GM21723 (cell line): ENCODE results near the gene DBF4B.
"Not testable (repeated sequence)": the region's sequence is repeated elsewhere in the genome, so short reads cannot be mapped to it uniquely, and the experiment has no call there.

Experiments used
- ATAC-seq: cut with Tn5 transposase; IDR thresholded peaks from one replicate; pipeline ENCODE4 v1.9.1; 2021; ENCODE audit warnings: mild to moderate bottlenecking, moderate library complexity; ENCODE audit not compliant: unreplicated experiment

The DBF4B gene

GRCh38 chr17:44733753-44734152 lies 25.3 kb downstream of the DBF4B start:
- no peak for ATAC-seq

GRCh38 chr17:44734272-44734671 lies 25.8 kb downstream of the DBF4B start:
- ATAC-seq, result no peak

DNA sequence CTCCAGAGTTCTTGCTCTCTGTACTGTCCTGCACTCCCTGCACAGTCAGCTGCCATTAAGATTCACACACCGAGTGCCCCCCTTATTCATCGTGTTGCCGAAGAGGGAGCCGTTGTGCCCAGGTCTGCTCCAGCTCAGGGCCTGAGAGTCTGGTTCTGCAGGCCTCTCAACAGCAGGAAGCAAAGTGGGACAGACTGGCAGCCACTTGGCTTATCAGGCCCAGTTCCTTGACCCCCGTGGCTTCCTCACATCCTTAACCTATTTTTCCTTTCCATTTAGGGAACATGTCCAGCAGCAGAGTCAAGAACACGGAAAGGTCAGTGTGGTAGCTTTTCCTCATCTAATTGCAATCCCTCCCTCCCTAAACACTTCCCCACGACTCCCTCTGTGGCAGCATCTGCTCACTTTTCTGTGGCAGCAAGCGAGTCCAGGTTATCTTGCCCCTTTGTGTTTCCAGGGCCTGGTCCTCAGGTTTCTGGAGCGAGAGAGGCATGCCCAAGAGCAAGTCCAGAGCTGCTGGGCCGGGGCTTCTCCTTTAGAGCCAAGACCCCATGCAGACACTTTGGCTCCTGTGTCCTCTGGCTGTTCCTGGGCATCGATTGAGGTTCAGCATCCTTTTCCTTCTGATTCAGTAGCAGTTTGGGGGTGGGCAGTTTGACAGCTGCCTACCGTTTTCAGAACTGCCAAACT lies 28.2 kb downstream of the DBF4B start:
- ATAC-seq, result no peak

DNA sequence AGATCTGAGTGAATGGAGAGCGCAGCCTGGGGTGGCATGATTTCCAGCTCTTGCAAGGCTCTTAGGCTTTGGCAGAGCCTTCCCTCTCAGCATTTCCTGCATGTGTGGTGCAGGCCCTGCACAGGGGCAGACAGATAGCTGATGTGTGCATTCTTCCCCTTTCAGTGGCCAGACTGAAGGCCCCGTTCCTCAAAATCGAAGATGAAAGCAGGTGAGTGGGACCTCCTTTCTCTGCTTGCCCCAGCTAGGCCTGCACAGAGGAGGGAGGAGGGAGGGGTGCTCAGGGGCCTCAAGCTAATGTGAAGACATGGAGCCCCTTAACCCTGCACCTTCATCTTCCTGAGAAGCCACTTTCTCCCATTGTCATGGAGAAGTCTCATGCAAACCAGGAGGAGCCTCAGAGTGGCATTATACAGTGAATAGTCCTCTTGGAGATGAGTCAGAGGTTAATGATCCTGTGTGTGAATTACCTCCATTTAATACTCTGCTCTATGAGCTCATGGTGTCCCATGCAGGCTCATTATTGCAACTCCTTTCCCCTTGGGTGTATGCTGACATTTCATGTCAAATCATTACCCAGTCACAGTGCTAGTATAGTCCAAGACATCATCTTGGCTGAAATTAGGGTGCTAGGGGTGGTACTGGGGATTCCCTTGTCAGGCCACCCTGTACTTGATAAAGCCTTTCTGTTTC lies 29.9 kb downstream of the DBF4B start:
- no peak for ATAC-seq

DNA sequence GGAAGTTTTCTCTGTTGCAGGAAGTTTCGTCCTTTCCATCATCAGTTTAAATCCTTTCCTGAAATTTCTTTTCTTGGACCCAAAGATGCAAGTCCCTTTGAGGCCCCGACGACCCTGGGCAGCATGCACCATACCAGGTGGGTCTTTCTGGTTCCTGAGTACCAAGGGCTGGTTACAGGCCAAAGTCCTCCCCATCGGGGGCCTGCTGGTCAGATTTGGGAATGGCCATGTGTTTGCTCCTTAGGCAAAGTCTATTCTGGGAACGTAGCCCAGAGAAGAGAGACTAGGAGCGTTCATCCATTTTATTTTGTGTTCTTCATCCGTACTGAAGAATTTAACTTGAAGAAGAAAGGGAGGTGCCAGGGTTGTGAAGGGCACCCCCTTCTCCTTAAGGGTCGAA lies 32.9 kb downstream of the DBF4B start:
- no peak for ATAC-seq

DNA sequence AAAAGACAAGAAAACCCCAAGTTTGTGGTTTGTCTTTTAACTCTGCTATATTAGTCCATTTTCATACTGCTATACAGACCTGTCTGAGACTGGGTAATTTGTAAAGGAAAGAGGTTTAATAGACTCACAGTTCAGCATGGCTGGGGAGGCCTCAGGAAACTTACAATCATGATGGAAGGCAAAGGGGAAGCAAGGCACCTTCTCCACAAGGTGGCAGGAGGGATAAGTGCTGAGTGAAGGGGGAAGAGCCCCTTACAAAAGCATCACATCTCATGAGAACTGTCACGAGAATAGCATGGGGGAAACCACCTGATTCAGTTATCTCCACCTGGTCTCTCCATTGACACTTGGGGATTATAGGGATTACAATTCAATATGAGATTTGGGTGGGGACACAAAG lies 36.8 kb downstream of the DBF4B start:
- no peak for ATAC-seq

- not testable (repeated sequence) for ATAC-seq
Measured at GRCh38 chr17:44745738-44746137, 37.3 kb downstream of the DBF4B start.

- ATAC-seq, result no peak
Measured at GRCh38 chr17:44747566-44747965, 39.1 kb downstream of the DBF4B start.

DNA sequence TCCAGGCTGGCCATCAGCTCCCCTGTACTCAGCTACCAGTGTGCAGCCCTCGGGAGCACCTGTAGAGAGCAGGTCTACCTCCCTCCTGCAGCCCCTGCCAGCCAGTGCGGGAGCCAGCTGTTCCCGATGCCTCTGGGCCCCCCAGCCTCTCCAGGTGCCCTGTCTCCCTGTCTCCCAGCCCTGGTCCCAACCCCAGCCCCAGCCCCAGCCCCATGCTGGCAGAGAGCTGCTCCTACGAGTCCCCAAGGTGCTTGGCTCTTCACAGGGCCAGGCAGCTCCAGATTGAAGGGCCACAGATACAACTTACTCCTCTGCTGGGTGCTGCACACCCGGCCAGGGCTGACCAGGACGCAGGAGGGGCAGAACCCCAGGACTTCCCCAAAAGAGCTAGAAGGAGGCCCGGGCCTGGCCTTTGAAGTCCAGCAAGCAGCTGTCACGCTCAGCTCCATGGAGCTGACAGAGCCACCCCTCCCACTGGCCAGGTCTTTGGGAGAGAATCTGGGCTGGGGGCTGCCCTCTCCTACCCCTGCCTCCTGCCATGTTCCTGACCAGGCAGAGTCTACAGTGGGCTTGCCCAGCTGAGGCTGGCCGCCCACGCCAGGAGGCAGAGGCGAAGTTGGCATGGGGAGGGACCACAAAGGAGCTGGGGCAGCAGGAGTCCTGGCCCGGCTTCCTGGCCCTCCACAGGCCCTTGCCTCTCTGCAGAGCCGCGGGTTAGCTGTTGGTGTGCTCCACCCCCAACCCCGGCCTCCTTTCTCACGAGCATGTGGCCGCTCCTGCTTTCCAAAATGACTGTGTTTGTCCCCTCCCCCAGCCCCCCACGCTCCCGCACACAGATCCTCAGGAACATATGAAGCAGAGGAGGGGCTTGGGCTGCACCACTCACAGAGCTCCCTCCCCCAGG lies 40.9 kb downstream of the DBF4B start:
- ATAC-seq, result no peak

GRCh38 chr17:44749980-44750318 lies 41.5 kb downstream of the DBF4B start:
- ATAC-seq, result no peak

GRCh38 chr17:44751331-44751730 lies 42.9 kb downstream of the DBF4B start:
- no peak for ATAC-seq

DNA sequence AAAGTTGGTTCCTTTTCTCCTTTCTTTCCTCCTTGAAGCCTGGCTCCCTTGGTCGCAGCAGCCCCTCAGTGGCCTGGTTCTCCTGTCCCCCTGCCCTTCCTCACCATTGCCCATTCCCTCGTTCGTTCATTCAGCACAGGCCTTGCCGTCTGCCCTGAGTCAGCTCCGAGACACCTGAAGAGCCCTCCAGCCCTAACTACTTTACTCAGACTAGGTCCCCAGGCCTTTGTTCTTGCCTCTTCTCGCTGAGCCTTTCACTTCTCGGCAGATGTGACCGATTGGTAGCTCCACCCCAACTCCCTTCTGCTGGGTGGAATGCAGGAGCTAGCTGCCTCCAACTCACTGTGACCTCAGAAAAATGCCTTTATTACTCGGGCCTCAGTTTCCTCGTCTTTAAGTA lies 43.3 kb downstream of the DBF4B start:
- ATAC-seq, result no peak

DNA sequence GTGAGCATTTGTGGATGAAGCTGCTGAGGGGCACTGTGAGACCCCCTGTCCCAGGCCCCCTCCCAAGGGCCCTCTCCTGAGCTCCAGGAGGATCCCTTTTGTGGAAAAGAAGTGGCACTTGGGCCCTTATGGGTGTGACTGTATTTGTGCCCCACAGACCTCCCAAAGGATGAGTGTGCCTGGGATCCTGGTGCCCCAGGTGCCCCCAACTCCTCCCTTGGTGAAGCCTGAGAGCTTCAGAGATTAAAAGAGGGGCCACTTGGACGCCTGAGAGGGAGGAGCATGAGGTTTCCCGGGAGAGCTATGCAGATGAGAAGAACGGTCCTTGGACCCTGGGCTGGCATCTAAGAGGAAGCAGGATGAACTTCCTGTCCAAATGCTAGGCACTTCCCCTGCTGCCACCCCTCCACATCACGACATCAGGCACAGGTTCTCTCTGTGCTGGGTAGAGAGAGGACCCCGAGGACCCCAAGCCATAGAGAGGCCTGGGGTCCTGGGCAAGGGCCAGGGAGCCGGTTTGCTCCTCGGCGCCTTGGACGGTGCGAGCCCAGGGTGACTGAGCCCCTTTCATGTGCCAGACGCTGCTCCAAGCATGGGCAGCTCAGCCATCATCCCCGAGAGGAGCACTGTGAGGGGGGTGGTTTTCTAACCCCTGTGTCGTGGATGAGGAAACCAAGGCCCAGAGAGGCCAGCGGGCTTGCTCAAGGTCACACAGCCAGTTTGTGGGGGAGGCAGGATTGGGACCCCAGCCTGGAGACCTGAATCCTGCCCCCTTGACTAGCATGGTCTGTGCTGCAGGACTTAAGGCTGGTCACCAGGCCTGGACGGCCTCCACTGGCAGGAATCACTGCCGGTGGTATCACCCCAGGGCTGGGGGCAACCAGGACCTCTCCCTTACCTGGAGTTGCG lies 44.7 kb downstream of the DBF4B start:
- ATAC-seq, result no peak

DNA sequence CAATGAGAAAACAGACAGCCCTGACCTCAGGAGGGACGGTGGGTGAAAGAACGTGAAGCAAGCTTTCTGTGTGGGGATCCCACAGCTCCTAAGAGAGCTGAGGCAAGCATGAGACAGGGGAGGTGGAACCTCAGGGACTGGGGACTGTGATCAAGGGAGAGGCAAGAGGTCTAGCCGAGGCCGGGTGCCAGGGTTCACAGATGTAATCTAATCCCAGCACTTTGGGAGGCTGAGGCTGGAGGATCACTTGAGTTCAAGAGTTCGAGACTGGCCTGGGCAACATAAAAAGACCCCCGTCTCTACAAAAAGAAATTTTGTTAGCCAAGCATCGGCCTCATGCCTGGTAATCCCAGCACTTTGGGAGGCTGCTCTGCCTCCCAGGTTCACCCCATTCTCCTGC lies 45.8 kb downstream of the DBF4B start:
- no peak for ATAC-seq

- ATAC-seq, result not testable (repeated sequence)
Measured at GRCh38 chr17:44755180-44755579, 46.7 kb downstream of the DBF4B start.

DNA sequence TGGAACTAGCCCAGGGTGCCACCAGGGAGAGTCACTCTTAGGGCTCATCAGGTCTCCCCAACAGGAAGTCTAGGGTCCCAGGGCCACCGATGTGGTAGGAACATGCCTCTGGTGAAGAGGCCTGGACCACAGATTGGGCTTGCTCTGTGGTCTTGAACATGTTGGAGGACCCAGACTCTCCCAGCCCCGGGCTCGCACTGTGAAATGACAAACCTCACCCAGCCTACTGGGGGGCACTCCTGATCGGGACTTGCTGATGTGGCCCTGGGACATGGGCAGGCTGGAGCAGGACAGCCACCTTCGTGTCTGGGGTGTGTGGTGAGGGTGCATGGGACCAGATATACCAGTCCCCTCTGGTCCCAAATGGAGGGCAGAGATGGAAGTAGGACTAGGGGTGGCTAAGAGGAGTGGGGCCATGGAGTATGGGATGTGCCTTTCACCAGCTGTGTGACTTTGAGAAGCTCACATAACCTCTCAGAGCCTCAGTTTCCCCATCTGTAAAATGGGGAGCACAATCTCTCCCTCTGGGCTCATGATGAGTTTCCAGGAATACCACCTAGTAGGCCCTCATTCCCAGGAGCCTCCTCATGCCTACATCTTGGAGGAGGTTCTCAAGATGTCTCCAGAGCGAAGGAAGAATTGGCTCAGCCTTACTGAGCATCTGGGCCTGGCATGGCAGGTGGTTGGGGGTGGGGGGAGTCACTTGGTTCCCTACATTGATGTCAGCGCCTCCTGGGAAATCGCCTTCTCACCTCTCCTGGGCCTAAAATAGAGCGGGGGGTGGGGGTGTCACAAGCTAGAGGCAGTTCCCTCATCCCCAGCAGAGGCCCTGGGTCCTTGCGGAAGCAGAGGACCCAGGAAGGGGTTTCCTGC lies 48.8 kb downstream of the DBF4B start:
- ATAC-seq, result no peak

DNA sequence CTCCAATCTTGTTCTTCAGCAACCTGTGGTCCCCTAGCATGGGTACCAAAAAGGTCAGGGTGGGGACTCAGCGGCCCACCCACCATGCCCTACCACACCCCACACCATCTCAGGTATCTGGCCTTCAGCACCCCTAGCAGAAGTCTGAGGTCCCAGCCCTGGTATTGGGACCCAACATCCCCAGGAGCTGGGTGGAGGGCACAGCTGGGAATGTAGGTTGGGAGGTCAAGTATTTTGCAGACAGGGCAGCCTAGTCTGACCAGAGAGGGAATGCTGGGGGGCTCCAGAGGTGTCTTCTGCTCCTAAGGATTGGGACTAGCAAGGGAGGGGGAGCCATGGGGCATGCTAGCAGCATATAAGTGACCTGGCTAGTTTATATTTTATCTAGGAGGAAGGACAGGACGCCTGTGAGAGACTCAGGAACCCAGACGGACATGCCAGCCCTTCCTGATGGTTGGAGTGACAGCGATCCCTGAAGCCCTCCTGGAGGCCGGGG lies 49.5 kb downstream of the DBF4B start:
- no peak for ATAC-seq

GRCh38 chr17:44758414-44759085 lies 50.1 kb downstream of the DBF4B start, which contains the start of gene ADAM11:
TSS of gene ADAM11 (plus strand) at chr17:44758988. CDS start at chr17:44759200, 212 bp downstream.
- ATAC-seq, result no peak
